Activated CD4-positive, alpha-beta T cell treated with anti-CD3 and anti-CD28 coated beads, Interleukin-2, amount 10 ng/mL, durations not matched to agents 24 days and 14 days (primary cell): ENCODE data around the gene CCDC192. TPM values are rescaled to one million over a fixed set of nuclear protein-coding genes. Genes with fewer than 3 reads are reported as not detected.

ENCODE experiments used
- total RNA-seq: library from RNA; stranded (reverse); gene quantifications from 2 replicates; pipeline ENCODE4 v1.2.3, GENCODE V29; 2022

The CCDC192 gene
- total RNA-seq, 1 donor from 2014 or later = not detected

Other genes with a start within 250 kb of the CCDC192 start
- 50.4 and 52.3 TPM in 2 replicates for gene PRRC1, start 185.8 kb upstream of the CCDC192 start, total RNA-seq
- not detected in 2 replicates for gene CTXN3, start 54.3 kb upstream of the CCDC192 start, total RNA-seq